Right renal cortex interstitium (tissue), 3 donors: ENCODE data around the gene SMARCB1. TPM values are rescaled to one million over a fixed set of nuclear protein-coding genes. Genes with fewer than 3 reads are reported as not detected.

Experiments
- DNase-seq, 3 donors: peaks; one replicate each; pipeline ENCODE4 v3.0.0-alpha.2; 2013; ENCODE audit warnings: low read depth in 3 of 3, low spot score in 2 of 3
- polyA plus RNA-seq, 3 donors: library from polyadenylated mRNA; unstranded; fragments of 120-200 nt; gene quantifications; one replicate each; pipeline ENCODE4 v1.2.1, GENCODE V29; 2013; ENCODE audit not compliant: insufficient read length in 3 of 3

Gene SMARCB1
- polyA plus RNA-seq, 3 donors = 205 to 225 (median 224) TPM

DNA sequence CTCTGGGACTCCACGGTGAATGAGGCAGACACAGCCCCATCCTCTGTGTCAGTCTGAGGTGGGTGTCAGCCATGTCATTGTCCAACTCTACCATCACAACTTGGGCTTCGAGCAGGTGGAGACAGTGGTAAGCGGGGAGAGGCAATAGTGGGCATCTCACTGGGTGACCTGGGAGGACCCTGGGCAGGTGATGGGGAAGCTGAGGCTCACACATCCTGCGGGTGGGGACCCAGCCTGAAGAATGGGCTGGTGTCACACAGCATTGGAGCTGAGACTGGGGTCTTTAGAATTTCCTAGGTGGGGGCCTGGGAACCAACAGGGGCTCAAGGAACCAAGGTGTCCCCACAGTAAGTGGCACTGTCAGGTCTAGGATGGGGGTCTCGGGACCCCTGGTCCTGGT is 7.0 kb upstream of the SMARCB1 start:
- DNase-seq = no peak

DNA sequence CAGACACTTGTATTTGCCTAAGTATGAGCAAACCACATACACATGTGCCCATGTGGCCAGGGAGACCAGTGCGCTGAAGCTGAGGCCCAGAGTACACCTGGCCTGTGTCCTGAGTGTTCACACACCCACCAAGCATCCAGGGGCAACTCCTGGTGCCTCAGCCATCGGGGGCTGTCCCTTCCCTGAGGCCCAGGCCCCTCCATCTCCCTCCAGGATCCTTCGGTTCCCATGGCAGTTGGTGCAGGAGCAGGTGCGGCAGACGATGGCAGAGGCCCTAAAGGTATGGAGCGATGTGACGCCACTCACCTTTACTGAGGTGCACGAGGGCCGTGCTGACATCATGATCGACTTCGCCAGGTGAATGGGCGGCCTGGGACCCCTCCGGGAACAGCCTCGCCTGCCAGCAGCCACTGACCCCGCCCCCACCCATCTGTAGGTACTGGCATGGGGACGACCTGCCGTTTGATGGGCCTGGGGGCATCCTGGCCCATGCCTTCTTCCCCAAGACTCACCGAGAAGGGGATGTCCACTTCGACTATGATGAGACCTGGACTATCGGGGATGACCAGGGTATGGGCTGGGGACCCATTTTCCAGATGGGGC is 6.5 kb upstream of the SMARCB1 start:
- DNase-seq = no peak

DNA sequence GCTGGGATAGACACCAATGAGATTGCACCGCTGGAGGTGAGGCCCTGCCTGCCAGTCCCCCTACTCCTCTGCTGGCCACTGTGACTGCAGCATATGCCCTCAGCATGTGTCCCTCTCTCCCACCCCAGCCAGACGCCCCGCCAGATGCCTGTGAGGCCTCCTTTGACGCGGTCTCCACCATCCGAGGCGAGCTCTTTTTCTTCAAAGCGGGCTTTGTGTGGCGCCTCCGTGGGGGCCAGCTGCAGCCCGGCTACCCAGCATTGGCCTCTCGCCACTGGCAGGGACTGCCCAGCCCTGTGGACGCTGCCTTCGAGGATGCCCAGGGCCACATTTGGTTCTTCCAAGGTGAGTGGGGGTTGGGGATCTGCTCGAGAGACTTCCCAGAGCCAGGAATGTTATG is 5.7 kb upstream of the SMARCB1 start:
- DNase-seq = no peak

DNA sequence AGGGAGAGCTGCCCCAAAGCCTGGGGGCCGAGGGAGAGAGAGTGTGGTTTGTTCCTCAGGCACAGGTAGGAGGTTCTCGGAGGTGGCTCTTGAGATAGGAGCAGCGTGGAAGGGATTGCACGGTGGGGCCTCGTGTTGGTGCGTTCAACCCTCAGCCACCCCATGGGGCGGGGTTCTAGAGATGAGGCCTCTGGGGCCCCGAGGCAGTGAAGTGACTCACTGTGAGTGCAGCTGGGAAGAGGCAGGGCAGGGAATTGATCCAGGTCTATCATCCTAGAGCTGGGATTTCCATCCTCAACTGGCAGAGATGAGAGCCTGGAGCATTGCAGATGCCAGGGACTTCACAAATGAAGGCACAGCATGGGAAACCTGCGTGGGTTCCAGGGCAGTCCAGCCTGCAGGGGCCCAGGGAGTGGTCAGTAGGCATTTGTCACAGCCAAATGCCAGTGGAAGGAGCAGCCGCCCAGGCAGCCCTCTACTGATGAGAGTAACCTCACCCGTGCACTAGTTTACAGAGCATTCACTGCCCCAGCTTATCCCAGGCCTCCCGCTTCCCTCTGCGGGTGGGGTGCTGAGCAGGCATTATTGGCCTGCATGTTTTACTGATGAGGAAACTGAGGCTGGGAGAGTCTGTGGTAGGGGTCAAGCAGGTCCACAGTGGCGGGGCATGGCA is 5.1 kb upstream of the SMARCB1 start:
- DNase-seq = no peak

DNA sequence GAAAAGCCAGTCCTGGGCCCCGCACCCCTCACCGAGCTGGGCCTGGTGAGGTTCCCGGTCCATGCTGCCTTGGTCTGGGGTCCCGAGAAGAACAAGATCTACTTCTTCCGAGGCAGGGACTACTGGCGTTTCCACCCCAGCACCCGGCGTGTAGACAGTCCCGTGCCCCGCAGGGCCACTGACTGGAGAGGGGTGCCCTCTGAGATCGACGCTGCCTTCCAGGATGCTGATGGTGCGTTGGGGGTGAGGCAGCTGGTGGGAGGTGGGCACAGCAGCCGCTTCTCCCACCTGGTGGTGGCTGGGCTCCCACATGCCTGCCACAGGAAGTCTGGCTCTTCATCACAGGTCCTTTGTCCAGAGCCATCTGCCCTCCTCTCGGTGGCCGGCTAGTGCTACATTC is 4.5 kb upstream of the SMARCB1 start:
- no peak for DNase-seq

DNA sequence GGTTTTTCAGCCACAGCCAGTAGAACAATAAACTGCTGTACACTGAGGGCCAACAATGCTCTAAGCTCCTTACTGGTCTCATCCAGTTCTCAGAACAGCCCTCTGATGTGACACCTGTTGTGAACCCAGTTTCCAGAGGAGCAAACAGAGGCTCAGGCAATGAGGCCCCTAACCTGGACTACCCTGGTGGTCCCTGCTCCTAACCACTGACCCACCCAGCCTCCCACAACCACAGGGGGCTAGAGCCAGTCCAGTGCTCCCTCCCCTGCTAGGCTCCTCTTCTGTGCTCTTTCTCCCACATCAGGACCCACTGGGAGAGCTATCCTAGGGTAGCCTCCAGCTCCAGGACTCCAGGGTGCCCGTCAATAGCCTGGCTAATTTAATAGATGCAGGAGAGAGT is 4.1 kb upstream of the SMARCB1 start:
- no peak for DNase-seq

DNA sequence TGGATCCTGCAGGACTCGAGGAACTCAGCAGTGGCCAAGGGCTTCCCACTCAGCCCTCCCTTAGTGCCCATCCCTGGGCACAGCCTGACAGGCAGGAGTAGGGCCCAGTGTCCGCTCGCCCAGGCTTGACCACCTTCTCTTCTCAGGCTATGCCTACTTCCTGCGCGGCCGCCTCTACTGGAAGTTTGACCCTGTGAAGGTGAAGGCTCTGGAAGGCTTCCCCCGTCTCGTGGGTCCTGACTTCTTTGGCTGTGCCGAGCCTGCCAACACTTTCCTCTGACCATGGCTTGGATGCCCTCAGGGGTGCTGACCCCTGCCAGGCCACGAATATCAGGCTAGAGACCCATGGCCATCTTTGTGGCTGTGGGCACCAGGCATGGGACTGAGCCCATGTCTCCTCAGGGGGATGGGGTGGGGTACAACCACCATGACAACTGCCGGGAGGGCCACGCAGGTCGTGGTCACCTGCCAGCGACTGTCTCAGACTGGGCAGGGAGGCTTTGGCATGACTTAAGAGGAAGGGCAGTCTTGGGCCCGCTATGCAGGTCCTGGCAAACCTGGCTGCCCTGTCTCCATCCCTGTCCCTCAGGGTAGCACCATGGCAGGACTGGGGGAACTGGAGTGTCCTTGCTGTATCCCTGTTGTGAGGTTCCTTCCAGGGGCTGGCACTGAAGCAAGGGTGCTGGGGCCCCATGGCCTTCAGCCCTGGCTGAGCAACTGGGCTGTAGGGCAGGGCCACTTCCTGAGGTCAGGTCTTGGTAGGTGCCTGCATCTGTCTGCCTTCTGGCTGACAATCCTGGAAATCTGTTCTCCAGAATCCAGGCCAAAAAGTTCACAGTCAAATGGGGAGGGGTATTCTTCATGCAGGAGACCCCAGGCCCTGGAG is 3.3 kb upstream of the SMARCB1 start:
- DNase-seq = no peak

DNA sequence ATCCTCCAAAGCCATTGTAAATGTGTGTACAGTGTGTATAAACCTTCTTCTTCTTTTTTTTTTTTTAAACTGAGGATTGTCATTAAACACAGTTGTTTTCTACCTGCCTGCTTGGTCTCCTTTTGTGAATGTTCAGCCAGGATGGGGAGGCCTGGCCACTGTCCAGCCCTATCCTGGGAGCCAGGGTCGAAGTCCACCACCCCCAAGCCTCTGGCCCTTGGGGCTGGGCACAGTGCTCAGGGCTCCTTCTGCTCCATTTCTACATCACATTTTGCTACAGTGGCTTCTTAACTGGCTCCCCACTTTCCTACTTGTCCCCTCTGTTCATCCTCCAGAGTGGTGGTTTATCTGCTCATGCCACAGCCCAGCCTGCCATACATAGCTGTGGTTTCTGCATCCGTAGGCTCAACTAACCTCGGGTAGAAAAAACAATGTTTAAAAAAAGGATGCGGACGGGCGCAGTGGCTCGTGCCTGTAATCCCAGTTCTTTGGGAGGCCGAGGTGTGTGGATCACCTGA is 2.5 kb upstream of the SMARCB1 start:
- DNase-seq = no peak

DNA sequence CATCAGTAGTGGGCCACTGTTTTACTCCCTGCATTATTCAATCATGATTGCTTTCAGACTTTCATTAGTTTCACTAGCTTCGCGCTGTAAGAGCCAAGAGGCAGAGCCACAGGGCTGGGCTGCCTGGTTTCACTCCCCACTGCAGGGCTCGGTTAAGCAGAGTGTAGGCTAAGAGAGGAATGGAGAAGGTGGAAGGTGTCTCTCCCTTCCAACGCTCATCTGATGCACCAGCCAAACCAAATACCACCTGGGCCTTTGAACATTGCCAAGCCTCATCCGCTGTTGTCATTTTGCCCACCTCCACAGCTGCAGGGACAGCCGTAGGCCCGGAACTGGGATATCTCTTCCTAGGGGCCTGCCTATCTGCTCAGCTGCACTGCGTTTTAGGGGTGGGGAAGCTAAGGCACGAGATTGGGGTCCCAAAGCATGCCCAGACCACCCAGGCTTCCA is 480 bp upstream of the SMARCB1 start:
- DNase-seq = no peak

DNA sequence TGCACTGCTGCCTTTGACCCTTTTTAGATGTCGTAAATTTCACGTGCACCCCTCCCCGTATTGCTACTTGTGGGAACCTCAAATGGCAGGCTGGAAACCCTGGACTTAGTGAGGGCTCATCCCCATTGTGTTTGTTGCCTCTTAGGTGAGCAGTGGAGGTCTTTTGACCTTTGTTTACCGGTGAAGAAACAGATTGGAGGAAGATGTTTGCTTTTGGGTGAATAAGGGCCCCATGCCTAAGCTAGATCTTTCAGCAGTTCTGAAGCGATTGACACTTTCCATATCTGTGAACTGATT is 782 bp downstream of the SMARCB1 start:
- no peak for DNase-seq

DNA sequence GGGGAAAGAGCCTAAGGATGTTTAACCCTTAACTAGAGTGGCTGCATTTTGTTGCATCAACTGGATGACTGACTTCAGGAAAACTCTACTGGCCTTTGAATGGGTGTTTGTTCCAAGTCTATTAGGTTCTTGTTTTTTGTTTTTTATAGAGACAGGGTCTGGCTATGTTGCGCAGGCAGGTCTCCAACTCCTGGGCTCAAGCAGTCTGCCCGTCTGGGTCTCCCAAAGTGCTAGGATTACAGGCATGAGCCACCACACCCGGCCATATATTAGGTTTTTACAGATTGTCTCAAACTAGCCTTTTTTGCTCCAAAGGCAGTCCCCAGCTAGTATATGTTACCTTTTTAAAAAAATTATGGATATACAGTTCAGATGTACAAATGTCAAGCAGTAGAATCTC is 1.1 kb downstream of the SMARCB1 start:
- no peak for DNase-seq

DNA sequence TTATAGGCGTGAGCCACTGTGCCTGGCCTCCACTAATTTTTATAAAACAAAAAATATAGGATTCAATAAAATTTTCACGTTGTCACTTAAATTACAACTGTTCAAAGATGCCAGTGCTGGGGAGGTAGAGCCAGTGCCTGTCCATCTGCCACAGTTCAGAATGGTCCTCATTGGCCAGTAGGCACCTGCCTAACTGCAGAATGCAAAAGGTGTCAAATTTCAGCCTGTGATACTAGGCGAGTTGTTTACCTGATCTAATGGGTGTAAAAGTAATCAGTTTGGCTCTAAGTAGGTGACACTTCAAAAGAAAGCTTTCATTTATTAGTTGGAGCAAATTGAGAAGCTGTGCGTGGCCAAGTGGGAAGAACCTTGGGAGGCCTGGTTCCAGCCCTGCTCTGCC is 2.4 kb downstream of the SMARCB1 start:
- no peak for DNase-seq

DNA sequence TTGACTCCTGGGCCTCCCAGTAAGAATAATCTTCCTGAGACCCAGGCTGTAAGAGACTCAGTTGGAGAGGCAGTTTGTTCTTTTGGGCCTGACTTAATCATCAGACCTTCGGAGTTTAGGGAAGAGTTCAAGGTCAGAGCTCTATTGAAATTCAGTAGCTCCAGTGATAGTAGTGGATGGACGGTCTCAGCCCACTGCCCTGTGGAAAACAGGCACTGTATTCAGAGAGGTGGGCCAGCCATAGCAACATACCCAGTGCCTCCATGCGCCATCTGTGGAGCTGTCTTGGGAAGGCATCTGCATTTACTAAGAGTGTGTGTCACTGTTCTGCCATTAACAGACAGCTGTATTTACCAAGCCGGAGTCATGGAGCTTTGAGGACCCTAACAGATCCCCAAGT is 2.9 kb downstream of the SMARCB1 start:
- DNase-seq = no peak

DNA sequence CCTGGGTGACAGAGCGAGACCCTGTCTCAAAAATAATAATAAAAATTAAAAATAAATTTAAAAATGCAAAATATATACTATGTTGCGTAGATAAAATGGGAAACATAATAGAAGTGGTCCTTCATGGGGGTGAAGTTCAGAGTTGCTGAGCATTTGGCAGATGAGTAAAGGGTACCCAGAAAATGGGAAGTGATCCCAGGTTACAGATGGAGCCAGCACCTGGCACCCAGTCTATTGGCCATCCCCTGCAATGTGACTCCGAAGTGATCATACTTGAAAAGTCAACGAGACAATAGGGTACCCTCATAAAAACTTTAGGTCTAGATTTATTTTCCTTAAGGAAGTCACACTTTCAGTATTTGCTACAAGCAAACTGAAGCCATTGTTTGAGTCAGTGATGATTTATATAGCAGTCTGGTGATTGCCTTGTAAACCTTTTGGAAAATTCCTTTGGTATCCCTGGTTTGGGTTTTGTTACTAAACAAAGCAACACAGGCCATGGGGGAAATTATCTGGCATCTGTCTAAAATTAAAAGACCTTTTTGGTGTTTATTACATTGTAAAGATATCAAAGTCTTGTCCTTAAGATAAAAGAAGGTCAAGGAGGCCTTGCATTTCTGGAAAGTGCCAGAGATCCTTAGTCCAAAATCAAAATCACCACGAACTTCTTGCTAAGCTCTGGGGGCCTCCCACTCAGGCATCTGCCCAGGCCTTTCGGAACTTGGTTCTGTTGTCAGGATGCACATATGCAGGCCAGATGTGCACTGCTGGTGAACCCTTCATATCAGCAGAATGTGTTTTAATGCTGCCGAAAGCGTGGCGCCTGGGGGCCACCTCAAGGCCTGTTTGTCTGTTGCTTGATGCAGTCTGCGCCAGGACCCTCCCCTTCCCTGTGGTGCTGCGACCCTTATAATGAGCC is 4.3 kb downstream of the SMARCB1 start:
- DNase-seq = no peak

DNA sequence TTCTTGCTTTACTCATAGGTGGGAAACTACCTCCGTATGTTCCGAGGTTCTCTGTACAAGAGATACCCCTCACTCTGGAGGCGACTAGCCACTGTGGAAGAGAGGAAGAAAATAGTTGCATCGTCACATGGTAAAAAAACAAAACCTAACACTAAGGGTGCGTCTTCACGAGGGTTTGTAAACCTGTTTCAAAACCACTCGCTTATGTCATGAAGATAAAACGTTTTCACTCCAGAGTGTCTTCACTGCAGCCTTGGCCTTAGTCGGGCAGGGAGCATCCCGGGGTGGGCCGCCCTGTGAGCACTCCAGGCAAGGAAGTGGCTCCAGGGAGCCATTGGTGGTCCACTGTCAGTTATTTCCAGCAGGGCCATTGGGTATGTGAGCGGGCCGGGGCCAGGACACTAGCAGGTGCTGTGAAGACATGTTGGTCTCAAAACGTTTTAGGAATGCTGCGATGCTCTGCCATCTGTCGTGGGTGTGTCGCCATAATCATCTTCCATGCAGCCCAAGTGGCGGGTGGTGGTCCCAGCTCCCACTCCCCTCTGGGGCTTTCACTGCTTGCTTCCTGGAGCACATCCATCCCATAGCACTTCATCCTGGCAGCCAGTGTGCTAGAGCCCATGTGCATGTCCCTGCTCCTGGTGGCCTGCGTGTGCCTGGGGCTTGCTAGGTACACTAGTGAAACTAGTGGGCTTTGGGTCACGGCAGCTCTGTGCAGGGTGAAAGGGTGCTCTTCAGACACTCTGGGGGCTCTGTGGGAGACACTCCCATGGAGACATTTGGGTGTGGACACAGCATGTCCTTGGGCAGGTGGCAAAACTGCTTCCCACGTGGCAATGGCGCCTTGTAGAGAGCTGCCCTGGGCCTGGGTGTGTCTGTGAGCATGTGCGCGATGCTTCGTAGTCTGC is 5.2 kb downstream of the SMARCB1 start:
- no peak for DNase-seq

DNA sequence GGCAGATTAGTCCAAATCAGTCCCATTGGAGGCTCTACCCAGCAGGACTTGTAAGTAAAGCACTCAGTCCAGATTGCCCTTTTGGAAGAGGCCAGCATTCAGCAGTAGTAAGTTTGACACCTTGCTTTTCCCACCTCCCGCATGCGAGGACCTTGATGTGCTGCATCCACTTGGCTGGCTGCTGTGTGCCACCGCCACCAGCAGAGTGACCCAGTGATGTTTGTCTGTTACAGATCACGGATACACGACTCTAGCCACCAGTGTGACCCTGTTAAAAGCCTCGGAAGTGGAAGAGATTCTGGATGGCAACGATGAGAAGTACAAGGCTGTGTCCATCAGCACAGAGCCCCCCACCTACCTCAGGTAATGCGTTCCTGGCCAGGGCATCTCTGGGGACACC is 6.6 kb downstream of the SMARCB1 start:
- no peak for DNase-seq

DNA sequence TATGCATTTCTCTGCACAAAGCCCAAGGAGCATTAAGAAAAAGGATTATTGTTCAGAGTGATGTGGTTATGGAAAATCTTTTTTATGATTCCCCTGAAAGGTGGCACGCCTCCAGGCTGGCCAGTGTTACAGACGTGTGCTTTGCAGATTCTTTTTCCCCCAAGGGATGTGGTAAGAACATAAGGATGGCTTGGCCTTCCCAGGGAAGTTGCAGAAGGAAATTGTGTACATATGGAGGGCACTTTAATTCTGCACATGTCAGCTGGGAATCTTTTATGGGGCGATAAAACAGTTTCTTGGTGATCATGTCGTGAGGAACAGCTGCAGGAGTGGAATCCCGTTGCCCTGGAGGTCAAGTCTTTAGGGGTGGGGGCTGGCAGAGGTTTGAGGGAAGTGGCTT is 9.7 kb downstream of the SMARCB1 start:
- DNase-seq = no peak

DNA sequence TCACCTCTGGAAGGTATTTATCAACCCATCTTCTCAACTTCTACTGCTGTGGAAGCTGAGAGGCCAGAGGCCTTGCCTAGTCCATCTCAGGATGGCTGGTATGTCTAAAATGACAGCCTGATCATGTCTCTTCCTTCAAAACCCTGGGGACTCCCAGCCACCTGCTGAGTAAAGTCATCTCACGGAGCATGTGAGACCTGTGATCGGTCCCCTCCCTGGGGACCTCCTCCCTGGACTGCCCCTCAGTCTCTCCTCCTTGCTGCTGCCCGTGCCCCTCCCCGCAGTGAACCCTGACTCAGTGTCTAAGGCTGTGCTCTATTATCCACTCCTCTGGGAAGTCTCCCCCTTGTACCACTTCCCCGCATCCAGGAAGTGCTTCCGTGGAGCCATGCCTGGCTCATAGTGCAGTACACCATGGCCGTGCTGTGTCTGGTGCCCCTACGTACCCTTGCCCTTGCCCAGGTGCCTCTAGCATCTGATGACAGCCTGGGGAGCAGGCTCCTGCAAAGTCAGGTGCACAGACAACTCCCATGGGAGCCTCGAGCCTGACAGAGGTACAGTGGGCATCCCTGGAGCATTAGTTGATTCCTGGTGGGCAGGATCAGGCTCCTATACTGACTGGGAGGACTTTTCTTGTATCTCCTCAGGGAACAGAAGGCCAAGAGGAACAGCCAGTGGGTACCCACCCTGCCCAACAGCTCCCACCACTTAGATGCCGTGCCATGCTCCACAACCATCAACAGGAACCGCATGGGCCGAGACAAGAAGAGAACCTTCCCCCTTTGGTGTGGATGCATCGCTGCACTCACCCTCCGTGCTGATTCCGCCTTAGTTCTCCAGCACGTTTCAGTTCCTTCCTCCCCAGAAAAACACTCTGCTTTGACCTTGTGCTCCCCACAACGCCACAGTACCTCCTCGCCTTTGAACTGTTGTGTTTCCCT is 13.8 kb downstream of the SMARCB1 start:
- DNase-seq = no peak
